ENCODE measurements around the gene GGPS1.
"Not testable (repeated sequence)": the region's sequence is repeated elsewhere in the genome, so short reads cannot be mapped to it uniquely, and the experiment has no call there.

The GGPS1 gene

GRCh38 chr1:235307158-235308124 is 20.9 kb upstream of the GGPS1 start:
- DNase-seq: no peak

- DNase-seq: not testable (repeated sequence)
These were observed 19.2 kb upstream of the GGPS1 start for GRCh38 chr1:235309206-235309605.

GRCh38 chr1:235313262-235313661 is 15.1 kb upstream of the GGPS1 start:
- DNase-seq: no peak

- DNase-seq: no peak
These were observed 14.3 kb upstream of the GGPS1 start for GRCh38 chr1:235313931-235314678.

- no peak for DNase-seq
These were observed 13.2 kb upstream of the GGPS1 start for GRCh38 chr1:235315173-235315572.

- no peak for DNase-seq
These were observed 12.6 kb upstream of the GGPS1 start for GRCh38 chr1:235315735-235316134.

- DNase-seq: no peak
These were observed 11.2 kb upstream of the GGPS1 start for GRCh38 chr1:235317168-235317567.

GRCh38 chr1:235319255-235319654 is 9.1 kb upstream of the GGPS1 start:
- DNase-seq: no peak

GRCh38 chr1:235320521-235321179 is 7.7 kb upstream of the GGPS1 start:
- no peak for DNase-seq

GRCh38 chr1:235324296-235324695 is 4.1 kb upstream of the GGPS1 start:
- DNase-seq: no peak

GRCh38 chr1:235325139-235325538 is 3.2 kb upstream of the GGPS1 start:
- no peak for DNase-seq

- DNase-seq: no peak
These were observed 2.5 kb upstream of the GGPS1 start for GRCh38 chr1:235325854-235326253.

- peak; percentile 62 for DNase-seq
These were observed 1.4 kb upstream of the GGPS1 start for GRCh38 chr1:235326719-235327558.

GRCh38 chr1:235327559-235328270 is 655 bp upstream of the GGPS1 start, which contains the start of gene ARID4B:
ARID4B (minus strand) TSS chr1:235328179; CDS start chr1:235326919, 1,260 bp downstream.
- DNase-seq: peak; percentile 63

GRCh38 chr1:235329139-235329902 is 951 bp downstream of the GGPS1 start:
- peak; percentile 33 for DNase-seq

GRCh38 chr1:235330918-235331285 is 2.5 kb downstream of the GGPS1 start:
- no peak for DNase-seq

- no peak for DNase-seq
These were observed 3.0 kb downstream of the GGPS1 start for GRCh38 chr1:235331401-235331800.

- no peak for DNase-seq
These were observed 8.5 kb downstream of the GGPS1 start for GRCh38 chr1:235336903-235337302.

GRCh38 chr1:235339746-235340145 is 11.4 kb downstream of the GGPS1 start:
- DNase-seq: no peak

GRCh38 chr1:235341334-235341733 is 13.0 kb downstream of the GGPS1 start:
- no peak for DNase-seq

GRCh38 chr1:235342039-235342438 is 13.7 kb downstream of the GGPS1 start:
- DNase-seq: no peak
